AG08395 (cell line): Measurements from ENCODE around the gene CPNE4.

ENCODE experiments used
- DNase-seq: peaks from one replicate; pipeline ENCODE4 v3.0.0; 2012; ENCODE audit warnings: mixed read lengths, low spot score

CPNE4 gene

DNA sequence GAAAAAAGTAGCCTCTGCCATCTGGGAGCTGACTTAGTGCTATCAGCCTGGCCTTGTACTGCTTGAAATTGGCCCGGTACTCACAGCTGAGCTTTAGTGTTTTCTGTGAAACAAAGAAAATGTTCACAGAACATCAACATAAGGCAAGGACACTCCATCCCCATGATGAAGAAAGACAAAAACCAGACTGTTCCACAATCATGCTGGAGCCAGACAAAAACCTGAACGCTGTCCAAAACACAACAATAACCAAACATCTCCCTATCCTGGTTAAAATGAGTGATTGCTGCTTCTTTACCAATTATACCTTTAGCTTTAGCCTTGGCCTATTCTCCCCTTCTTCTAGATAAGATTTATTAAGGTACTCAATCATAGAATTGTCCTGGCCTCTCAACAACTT lies 153.9 kb downstream of the CPNE4 start:
- no peak for DNase-seq

DNA sequence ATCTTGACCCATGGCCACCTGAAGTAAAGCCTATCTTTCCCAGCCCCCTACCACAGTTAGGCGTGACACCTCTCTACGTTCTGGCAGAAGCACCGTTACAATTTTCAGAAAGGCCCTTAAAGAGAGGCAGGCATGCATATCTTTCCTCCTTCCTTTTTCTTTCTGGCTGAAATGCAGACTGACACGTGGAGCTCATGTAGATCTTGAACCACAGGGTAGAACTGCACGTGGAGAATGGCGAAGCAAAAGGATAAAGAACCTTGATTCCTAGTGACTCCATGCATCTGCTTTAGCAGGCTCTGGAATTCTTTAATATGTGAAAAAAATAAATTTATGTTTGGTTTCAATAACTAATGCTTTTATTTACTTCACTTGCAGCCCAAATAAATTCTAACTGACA lies 166.6 kb downstream of the CPNE4 start:
- DNase-seq, result no peak

DNA sequence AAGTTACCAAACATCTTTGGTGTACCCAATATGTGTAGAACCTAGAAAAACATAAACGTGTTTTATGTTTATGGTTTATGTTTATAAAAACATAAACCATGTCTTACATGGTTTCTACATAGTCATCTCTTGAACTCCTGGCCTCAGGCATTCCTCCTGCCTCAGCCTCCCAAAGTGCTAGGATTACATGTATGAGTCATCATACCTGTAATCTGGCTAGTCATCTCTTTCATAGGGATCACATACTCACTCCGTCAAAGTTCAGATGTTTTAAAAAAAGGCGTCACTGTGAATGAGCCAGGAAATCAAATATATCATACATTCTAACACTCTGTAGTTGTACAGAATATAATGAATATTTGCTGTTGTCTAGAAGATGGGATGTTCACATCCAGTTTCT lies 178.6 kb downstream of the CPNE4 start:
- no peak for DNase-seq

DNA sequence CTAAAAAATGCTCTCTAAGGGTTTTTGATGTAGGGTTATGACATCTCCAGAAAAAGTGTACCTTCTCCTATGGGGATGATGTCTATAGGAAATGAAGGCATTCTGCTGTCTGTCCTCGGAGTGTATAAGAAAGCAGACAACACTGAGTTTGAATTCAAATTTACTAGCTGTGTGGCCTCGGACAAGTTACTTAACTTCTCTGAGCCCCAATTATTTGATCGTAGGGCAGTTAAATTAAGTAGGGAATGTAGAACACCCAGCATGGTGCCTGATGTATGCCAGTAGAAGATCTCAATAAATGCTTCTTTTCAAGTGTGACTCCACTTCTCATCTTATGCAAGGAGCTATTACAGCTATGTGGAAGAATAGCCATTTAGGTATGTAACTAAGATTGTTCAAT lies 184.6 kb downstream of the CPNE4 start:
- DNase-seq, result no peak

DNA sequence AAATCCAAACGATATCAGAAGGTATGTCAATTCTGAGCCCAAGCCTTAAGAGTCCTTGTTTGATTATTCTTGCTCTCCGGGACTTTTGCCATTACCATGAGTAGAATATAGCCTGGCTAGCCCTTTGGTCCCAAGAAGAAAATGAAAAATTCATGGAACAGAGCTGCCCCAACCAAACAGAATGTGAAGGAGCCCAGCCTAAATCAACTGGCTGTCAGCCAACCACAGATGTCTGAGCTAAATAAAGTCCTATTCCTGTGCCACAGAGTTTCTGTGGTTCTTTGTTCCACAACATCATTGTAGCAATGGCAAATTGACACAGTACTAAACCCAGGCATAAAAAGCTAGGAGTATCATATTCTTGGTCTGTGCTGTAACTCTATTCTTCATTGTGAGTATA lies 185.2 kb downstream of the CPNE4 start:
- DNase-seq, result no peak

DNA sequence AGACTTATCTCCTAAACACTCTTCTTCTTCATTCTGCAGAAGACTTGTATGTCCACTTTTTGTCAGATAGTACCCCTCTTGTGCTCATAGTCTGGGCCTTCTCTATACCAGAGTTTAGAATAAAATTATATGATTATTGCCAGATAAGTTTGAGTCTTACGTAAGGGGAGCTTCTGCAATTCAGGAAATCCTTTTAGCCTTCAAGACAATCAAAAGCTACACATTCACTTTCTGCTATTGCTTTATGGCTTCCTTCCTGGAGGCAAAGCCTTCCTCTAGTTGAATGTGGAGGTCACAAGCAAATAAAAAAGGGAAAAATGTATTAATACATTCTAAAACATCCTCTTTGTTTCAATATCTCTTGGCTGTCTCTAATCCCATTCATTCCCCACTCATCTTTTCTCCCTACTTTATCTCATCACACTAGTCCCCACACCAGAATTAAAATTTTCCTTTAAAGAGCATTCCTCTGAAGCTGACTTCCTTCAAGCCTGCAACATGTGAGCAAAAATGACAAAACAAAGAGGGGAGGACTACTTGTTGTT lies 186.8 kb downstream of the CPNE4 start:
- DNase-seq, result no peak

DNA sequence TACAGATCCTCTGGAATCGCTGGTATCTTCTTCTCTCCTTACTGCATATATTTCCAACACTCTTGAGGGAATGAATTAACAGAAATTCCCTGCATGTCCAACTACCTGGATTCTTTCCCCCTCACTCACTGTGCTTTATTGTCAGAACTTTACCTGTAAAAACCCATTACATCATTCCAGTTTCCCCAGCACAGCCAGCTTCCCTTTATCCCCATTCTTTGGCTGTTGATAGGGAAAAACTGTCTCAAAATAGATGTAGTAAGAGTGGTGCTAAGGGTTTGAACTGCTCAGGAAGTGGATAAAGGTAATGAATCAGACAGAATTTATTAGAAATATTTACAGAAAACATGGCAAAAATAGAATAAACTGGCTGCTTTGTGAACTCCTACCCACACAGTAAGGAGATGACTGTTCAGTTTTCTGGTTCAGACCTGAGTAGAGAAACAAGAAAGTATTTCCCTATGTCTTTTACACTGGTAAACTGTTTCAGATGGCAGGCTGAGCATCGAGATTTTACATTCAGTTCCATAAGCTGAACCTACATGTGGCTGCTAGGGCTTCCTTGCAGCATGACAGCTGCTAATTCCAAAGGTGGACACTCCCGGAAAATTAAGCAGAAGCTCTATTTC lies 188.4 kb downstream of the CPNE4 start:
- DNase-seq, result no peak

DNA sequence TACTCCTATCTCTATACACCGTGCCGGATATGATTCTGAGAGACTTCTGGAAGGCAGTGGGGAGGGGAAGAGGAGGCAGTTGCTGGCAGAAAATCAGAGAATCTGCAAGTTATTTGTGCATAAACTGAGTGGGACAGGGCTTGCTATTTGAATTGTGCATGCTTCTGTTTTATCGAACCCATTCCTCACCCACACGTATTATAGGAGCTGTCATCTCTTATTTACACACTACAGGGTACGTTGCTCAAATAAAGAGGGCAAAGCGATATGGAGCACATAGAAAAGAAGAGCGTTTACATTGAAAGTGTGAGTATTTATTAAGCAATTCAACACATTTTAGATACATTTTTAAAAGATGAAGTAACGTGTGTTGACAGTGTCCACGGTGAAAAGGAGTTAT lies 191.6 kb downstream of the CPNE4 start:
- no peak for DNase-seq

DNA sequence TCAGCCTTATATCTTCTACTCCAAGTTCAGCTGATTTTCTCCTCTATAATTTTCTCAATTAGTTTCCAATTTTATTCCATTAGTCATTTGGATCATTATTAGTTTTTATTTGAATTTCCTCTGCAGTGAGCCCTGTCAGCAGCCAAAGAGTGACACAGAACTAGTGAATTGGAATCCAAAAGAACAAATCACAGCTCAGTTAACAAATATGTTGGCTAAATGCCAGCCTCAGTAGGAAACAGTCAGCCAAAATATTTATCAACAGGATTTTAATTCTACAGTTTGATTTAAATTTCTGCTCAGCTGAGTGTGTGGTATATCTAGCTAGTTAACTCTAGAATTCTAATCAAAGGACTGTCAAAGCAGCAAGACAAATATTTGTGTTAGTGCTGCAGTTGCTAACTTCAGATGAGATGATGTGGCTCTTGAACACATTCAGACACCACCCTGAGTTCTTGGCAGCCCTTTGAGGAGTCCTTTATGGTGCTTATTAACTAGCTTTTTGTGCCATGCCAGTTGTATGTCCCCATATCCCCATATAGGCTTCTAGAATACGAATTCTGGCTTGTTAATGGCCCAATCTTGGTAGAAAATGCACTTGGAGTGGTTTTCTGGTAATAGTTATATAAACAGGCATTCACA lies 194.5 kb downstream of the CPNE4 start:
- no peak for DNase-seq

DNA sequence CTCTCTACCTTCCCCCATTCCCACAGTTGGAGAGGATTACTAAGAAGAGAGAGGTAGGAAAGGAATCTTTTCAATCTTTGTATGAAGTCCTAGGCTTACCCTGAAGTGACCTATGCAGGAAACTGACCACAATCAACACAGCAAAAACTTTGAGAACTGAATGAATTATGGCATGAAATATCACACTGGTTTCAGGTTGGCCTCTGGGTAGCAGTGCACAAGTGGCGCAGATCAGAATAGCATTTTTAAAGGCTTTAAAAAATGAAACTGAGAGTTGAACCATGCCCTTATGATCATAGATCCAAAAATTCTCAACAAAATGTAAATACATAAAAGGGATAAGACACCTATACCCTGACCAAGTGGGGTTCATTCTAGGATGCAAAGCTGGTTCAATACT lies 198.9 kb downstream of the CPNE4 start:
- no peak for DNase-seq

DNA sequence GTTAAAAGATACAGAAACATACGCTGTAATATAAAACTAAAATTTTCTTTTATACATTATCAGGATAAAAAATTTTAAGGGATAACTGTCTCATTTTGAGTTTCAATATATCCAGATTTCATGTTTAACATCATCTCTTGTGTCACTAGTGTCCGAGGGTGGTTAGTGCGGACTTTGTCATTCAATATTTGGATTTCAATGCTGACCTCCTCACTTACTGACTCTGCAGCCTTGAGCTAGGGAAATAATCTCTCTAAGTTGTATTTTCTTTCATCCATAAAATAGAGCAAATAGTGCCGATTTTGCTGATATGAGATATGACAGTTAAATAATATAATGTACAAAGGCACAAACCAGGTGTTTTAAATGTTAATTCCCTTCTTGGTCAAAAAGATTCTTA lies 203.2 kb downstream of the CPNE4 start:
- DNase-seq, result no peak

DNA sequence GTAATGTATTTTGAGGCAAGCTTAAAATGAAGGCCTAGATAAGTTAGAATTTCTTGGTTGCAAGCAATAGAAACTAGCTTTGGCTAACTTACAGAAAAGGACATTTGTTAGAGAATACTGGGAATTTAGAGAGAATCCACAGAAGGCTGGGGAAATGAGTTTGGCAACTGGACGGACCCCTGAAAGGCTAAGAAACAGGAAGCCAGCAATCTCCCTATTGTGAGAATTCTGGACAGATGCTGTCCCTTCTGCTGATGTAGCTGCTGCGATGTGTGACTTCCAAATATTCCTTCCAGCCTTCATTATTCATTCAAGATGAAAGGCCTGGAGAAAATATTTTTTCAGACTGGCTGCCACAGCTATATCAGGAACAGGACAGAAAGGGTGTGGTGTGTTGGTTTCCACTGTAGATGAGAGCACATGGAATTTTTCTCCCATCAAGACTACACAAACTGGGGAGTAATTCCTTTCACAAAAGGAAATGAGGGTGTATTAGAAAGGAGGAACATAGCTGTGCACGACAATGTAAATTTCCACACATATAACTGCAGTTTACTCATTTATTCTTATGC lies 213.5 kb downstream of the CPNE4 start:
- DNase-seq, result no peak

DNA sequence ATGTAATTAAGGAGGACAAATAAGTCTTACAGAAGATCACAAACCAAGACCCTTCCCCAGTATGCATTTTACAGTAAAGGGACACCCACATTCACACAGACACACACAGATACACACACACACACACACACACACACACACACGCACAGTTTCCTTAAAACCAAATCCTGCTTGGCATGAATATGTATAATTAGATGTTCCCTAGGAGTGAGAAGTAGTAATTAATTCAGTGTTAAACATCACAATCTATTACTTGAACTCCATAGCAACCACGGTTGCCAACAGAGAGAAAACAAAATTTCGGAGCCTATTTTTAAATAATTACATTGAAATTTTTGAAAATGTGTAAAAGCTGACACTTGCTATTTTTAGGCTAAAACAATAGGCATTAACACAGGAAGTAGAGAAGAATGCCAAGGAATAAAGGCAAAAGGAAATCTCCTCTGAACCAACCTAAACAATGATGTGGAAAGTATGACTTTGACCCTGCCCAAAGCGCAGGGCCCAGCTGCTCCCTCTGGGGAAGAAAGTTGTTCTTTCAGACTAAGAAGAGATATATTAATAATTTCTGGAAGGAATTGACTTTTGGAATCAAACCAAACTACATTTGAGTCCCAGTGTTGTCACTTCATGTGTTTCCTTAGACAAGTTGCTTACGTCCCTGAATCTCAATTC lies 215.3 kb downstream of the CPNE4 start:
- DNase-seq, result no peak

DNA sequence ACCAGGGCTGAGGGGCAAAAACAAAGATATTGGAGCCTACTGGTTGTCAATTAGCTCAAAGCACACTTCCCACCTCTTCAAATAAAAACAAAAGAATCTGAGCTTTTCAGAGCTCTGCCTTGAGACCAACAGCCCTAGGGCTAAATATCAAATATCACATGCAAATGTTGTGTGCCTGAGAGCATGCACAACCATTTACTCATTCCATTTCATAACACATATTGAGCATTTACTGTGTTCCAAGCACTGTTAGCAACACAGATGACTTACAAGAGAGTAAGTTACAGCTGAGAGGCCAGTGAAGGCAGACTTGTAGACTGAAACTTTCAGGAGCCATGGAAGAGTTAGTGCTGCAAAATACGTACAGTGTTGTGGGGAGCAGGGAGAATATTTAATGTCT lies 222.4 kb downstream of the CPNE4 start:
- DNase-seq, result no peak

DNA sequence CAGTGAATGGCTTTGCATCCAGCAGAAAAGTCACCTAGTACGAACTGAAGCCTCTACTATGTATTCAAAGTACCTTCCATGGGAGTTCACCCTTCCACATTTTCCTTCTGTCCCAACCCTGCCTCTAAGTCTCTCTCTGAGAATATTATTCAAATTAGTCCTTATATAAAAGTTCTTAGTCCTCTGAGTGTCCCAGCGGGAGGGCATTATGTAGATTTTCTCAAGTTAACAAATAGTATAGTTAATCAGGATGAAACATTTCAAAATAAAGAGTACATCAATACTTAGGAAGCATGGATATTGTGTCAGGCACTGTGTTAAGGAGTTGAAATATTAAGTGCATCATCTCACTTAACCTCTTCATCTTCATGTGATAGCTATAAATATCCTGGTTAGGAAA lies 223.3 kb downstream of the CPNE4 start:
- no peak for DNase-seq

DNA sequence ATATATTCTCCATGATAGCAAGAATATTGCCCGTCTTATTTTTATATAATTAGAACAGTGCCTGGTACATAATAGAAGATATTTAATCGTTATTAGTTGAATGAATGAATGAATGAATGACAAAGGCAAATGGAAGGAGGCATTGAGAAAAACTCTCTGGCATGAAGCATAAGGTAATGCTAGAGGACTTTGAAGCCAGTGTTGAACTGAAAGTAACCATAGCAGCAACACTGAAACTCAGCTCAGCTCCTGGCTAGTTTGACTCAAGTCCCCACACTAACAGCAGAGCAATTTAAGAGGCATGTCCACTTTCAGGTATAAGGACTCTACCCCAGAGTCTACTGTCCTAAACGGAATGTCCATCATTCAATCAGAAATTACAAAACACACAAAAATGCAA lies 227.0 kb downstream of the CPNE4 start:
- no peak for DNase-seq

DNA sequence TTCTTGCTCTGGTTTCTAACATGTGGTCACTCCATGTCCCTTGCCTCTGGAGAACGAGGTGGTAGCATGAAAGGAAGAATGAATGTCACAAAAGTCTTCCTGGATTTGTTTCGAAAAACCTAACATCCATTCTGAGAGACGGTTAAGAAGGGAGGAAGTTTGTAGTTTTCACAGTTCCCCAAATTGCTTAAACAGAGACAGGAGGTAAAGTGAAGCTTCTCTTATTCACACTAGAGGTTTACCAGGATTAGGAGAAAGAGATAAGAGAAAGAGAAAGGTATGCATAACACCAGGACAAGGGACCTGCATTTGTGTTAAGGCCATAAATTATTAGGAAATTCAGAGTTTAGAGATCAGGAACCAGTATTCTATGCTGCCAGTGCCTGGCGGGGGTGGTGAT lies 228.1 kb downstream of the CPNE4 start:
- DNase-seq, result no peak

DNA sequence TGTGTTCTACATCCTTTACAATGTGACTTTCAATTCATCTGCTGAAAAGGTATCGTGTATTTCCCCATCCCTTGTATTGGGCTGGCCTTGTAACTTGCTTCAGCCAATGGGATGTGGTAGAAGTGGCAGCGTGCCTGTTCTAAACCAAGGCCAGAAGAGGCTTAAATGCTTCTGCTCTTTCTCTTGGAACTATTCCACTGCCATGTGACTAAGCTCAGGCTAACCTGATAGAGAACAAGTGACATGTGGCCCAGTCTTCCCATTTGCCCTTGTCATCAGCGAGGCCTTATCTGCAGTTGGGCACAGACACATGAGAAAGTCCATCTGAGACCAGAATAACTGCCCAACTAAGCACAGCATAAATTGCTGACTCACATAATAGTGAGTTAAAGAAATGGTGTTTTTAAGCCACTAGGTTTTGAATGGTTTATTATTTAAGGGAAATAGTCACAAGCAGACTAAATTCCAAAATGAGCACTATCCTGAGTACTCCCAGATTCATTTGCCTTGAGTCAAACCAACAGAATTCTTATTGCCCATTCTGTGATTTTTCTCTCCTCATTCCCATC lies 230.2 kb downstream of the CPNE4 start:
- no peak for DNase-seq

DNA sequence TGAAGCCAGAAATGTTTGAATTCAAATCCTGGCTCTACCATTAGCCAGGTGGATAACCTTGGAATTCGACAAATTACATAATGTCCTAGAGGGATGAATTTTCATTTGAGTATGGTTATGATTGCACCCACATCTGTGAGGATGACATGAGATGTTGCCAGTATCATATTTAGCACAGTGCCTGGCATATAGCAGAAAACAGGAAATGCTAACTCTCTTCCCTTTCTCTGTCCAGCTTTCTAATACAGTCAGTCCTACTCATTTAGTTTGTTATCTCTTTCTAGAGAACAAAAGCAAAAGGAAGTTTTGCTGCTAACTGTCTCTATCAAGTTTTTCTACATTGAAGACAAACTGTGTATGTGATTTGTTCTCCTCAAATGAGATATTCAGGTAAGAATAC lies 231.7 kb downstream of the CPNE4 start:
- DNase-seq, result no peak

DNA sequence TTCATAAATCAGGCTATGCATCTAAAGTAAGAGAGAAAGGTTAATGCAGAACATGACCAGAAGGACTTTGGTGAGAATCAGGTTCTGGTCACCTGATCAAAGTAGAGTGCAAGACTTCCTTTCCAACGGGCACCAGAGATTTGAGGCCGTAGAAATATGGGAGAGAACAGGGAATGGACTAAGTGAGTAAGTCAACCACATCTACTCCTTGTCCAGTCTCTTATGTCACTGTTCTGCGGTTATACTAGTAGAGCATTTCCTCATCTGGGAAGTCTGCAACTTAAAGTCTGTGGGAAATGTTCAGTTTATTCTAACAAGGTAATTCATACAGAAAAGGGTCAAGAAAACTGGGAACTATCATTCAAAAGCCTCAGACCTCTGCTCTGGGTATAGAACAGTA lies 232.8 kb downstream of the CPNE4 start:
- no peak for DNase-seq

DNA sequence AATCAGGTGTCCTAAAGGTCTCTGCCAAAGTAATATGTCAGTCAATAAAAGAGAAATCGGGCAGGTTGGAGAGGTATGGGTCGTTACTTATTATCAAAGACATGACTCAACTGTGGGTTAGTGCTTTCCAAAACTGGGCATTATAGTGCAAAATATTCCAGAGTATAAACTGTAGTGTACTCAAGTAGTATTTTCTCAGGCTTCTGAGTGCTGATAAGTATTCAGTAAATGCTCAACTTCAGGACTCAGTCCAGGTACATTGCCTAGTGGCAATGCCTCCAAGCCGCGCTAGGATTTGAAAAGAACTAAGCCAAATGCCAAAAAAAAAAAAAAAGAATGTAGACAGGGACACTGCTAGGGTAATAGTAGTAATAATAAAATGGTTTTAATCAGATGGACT lies 233.2 kb downstream of the CPNE4 start:
- no peak for DNase-seq

DNA sequence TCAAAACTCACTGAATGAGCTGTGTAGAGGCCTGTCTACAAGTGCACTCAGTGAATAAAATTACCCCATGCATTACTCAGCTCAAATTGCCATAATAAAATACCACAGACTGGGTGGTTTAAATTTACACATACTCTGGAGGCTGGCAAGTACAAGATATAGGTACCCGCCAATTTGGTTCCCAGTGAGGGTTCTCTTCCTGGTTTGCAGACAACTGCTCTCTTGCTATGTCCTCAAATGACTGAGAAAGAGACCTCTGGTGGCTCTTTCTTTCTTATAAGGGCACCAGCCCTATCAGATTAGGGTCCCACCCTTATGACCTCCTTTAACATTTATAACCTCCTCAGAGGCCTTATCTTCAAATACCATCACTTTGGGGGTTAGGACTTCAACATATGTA lies 237.0 kb downstream of the CPNE4 start:
- DNase-seq, result no peak
